Fibroblast of villous mesenchyme (primary cell): ENCODE measurements around the gene HOXB2. TPM values are rescaled to one million over a fixed set of nuclear protein-coding genes. Genes with fewer than 3 reads are reported as not detected.

ENCODE experiments used
- DNase-seq: peaks from one replicate; pipeline ENCODE4 v3.0.0-alpha.2; 2010; ENCODE audit warnings: low read depth
- H3K4me3 ChIP-seq: 2 replicates; pipeline ENCODE4 v1.5.1; 2011; ENCODE audit warnings: low read depth, mild to moderate bottlenecking, low read length
- CTCF ChIP-seq: IDR thresholded peaks from 2 replicates; pipeline ENCODE4 v1.5.1; 2012; ENCODE audit warnings: low read depth, mild to moderate bottlenecking, low read length; ENCODE audit not compliant: insufficient read depth
- total RNA-seq: library from RNA; depleted of rRNA; stranded (reverse); fragments of >200 nt; gene quantifications from 2 replicates; pipeline ENCODE4 v1.2.3, GENCODE V29; 2012

The HOXB2 gene
- total RNA-seq, 1 donor, result 4.3 TPM

DNA sequence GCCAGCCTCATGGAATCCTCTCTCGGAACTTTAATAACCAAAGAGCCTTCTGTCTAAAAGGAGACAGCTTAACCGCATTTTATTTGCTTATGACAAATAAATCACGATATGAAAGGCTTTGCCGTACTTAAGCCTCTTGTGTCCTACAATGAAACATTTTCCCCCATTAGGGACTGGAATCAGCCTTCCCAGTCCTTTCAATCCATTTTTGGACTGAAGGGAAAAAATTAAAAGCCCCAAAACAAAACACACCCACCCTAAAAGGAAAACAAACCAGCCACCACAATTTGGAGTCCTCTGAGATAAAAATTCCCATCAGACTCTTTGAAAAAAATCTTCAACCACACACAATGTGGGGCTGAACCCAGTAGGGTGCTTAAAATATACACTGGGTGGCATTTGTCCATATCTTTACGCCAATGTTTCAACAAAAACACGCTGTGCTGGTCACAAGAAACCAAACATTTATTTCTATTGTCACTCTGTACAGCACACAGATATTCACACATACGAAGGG lies 30.2 kb upstream of the HOXB2 start:
- TF ChIP-seq CTCF, result no peak
- DNase-seq, result no peak
- no peak overlapping the region for H3K4me3 ChIP-seq

DNA sequence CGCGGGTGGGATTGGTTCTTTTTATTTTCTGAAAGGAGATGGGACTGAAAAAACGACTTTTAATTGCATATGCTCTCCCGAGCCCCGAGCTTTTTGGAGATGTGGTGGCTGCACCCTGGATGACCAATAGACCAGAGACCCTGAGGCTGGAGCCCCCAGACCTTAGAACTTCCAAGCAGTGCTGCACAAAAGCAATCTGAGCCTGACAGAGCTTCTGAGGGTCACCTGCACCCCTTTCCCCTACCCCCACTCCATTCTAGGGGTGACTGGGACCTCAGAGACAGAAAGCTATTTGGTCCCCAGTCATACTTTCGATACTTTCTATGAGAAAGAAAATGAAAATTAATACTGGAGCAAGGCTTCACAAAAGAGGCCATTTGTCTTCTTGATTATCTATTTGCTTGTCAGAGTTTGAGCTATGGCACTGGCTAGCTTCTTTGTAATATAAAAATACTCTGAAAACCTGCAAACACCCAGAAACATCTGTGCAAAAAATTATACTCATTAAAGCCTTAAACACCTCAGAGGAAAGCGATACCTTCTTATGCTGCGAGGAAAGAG lies 29.7 kb upstream of the HOXB2 start:
- H3K4me3 ChIP-seq, result no peak overlapping the region
- DNase-seq, result no peak
- TF ChIP-seq CTCF, result no peak

DNA sequence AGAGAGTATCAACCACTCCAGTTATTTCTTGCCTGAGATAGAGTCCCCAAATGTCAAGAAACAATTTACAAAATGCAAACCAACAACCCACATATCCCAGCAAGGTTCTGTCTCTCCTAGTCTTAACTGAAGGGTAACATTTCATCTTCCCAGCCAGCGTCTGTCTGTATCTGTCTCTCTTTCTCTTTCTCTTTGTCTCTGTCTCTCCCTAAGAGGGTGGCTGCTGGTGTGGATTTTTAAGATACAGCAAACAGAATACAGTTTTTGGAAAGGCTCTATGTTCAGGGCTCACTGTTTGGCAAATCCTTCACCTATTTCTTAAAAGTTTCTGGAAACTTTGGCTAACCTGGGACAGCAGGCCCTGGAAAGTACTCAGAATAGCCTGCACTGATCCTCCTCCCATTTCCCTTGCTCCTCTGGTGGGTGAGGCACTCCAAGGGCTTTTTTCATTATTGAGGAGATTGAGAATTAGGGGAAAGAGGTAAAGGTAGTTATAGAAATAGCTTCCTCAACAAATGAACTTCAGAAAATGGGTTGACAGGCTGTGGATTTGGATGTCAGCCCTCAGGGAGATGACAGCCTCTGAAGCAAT lies 27.0 kb upstream of the HOXB2 start:
- no peak overlapping the region for H3K4me3 ChIP-seq
- no peak for DNase-seq
- TF ChIP-seq CTCF, result no peak

- no peak overlapping the region for H3K4me3 ChIP-seq
- no peak for TF ChIP-seq CTCF
- no peak for DNase-seq
Measured at GRCh38 chr17:48571024-48571818, 26.3 kb upstream of the HOXB2 start.

DNA sequence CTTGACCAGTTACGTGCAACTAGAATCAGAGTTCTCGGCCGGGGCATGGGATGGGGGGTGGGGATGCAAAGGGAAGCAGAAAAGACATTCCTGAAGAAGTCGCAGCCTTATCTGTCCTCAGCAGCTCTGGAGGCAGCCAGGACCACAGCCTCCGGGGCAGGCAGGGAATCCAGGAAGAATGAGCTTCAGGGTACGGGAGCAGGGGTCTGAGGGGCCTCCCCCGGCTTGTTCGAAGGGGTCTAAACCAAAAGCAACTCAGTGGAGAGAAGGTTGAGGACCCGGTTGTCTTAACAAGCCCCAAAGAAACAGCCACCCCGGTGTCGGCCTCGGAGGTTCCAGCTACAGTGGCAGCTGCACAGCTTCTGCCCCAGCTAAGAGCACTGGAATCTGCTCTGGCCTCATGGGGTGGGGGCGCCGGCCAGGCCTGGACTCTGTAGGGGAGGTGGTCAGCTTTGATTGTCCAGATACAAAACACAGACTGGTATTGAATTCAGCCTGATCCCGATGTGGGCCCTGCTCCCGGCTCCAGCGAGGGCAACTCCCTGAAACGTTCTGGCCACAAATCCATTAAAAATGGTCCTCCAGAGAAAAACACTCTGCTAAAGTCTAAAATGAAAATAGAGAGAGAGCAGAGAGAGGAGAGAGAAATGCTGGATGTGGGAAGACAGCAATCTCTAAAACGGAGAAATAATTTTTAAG lies 25.6 kb upstream of the HOXB2 start:
- DNase-seq, result no peak
- H3K4me3 ChIP-seq, result no peak overlapping the region
- no peak for TF ChIP-seq CTCF

- DNase-seq, result no peak
- H3K4me3 ChIP-seq, result no peak overlapping the region
- TF ChIP-seq CTCF, result no peak
Measured at GRCh38 chr17:48569674-48570324, 24.9 kb upstream of the HOXB2 start.
